ENCODE results near the gene MACROD2. TPM values are rescaled to one million over a fixed set of nuclear protein-coding genes. Genes with fewer than 3 reads are reported as not detected.

The MACROD2 gene
- polyA plus RNA-seq, 1 experiment: 0.47 TPM

GRCh38 chr20:15302075-15302474 is 1306.8 kb downstream of the MACROD2 start:
- no peaks in the 10 kb centered on the region for H3K27me3 ChIP-seq (ENCODE audit: control insufficient read depth, insufficient read depth, low read length)
- no peak for DNase-seq (ENCODE audit: low read depth)
- H3K4me3 ChIP-seq (ENCODE audit: low read depth, low read length): no peak overlapping the region
- POLR2A ChIA-PET: no interaction called here
- no peaks in the 10 kb centered on the region for H3K36me3 ChIP-seq (ENCODE audit: control insufficient read depth, insufficient read depth, low read length)
- no peak for TF ChIP-seq CTCF (IDR thresholded peaks at IDR 0.05; ENCODE audit: insufficient read depth, low read depth, low read length)
- CTCF ChIA-PET: no interaction called here

- DNase-seq (ENCODE audit: low read depth): no peak
- POLR2A ChIA-PET: no interaction called here
- Histone ChIP-seq H3K36me3 (ENCODE audit: control insufficient read depth, insufficient read depth, low read length) (no peaks in the 10 kb centered on the region), H3K4me3 (ENCODE audit: low read depth, low read length) (no peak overlapping the region), H3K27me3 (ENCODE audit: control insufficient read depth, insufficient read depth, low read length) (no peaks in the 10 kb centered on the region)
- CTCF ChIA-PET: no interaction called here
- no peak for TF ChIP-seq CTCF (IDR thresholded peaks at IDR 0.05; ENCODE audit: insufficient read depth, low read depth, low read length)
These were observed 1315.0 kb downstream of the MACROD2 start for GRCh38 chr20:15310361-15310760.

- DNase-seq (ENCODE audit: low read depth): no peak
- CTCF ChIA-PET: no interaction called here
- POLR2A ChIA-PET: no interaction called here
- Histone ChIP-seq H3K36me3 (ENCODE audit: control insufficient read depth, insufficient read depth, low read length) (no peaks in the 10 kb centered on the region), H3K27me3 (ENCODE audit: control insufficient read depth, insufficient read depth, low read length) (no peaks in the 10 kb centered on the region), H3K4me3 (ENCODE audit: low read depth, low read length) (no peak overlapping the region)
- TF ChIP-seq CTCF (IDR thresholded peaks at IDR 0.05; ENCODE audit: insufficient read depth, low read depth, low read length): no peak
These were observed 1321.2 kb downstream of the MACROD2 start for GRCh38 chr20:15316556-15316955.

- no peaks in the 10 kb centered on the region for H3K27me3 ChIP-seq (ENCODE audit: control insufficient read depth, insufficient read depth, low read length)
- TF ChIP-seq CTCF (IDR thresholded peaks at IDR 0.05; ENCODE audit: insufficient read depth, low read depth, low read length): no peak
- no peak for DNase-seq (ENCODE audit: low read depth)
- H3K4me3 ChIP-seq (ENCODE audit: low read depth, low read length): no peak overlapping the region
- ChIA-PET POLR2A (no interaction called here), CTCF (interaction anchor here (0.5 kb wide), 1 partner anchor 750 kb away, joined by 3 read pairs; no protein-coding TSS in a partner anchor)
- H3K36me3 ChIP-seq (ENCODE audit: control insufficient read depth, insufficient read depth, low read length): no peaks in the 10 kb centered on the region
These were observed 1322.4 kb downstream of the MACROD2 start for GRCh38 chr20:15317546-15318232.

GRCh38 chr20:15318682-15319081 is 1323.4 kb downstream of the MACROD2 start:
- CTCF ChIA-PET: no interaction called here
- H3K27me3 ChIP-seq (ENCODE audit: control insufficient read depth, insufficient read depth, low read length): no peaks in the 10 kb centered on the region
- POLR2A ChIA-PET: no interaction called here
- no peak for DNase-seq (ENCODE audit: low read depth)
- no peak overlapping the region for H3K4me3 ChIP-seq (ENCODE audit: low read depth, low read length)
- no peaks in the 10 kb centered on the region for H3K36me3 ChIP-seq (ENCODE audit: control insufficient read depth, insufficient read depth, low read length)
- TF ChIP-seq CTCF (IDR thresholded peaks at IDR 0.05; ENCODE audit: insufficient read depth, low read depth, low read length): no peak

All from BJ (cell line).